ENCODE data around the gene EXOC4. TPM values are rescaled to one million over a fixed set of nuclear protein-coding genes. Genes with fewer than 3 reads are reported as not detected.

EXOC4 gene
- total RNA-seq, 1 donor from 2014 or later: 65.0 TPM

- intact Hi-C loops (cut with micrococcal nuclease): no loop called here
- Mint-ChIP-seq H3K36me3 (ENCODE audit: low read depth) (peaks cover 18% of the 10 kb centered on the region), H3K4me3 (ENCODE audit: low read depth) (no peak overlapping the region), H3K9me3 (no peaks in the 10 kb centered on the region), H3K27me3 (ENCODE audit: low read depth) (no peaks in the 10 kb centered on the region), H3K27ac (no peak overlapping the region), H3K4me1 (ENCODE audit: low read depth) (peaks cover 2% of the 10 kb centered on the region)
- DNase-seq (ENCODE audit: low spot score): no peak
Observed at GRCh38 chr7:133284092-133284491, 31.2 kb downstream of the EXOC4 start.

- Mint-ChIP-seq H3K4me3 (ENCODE audit: low read depth) (no peak overlapping the region), H3K4me1 (ENCODE audit: low read depth) (peaks cover 4% of the 10 kb centered on the region), H3K9me3 (no peaks in the 10 kb centered on the region), H3K27ac (no peak overlapping the region), H3K36me3 (ENCODE audit: low read depth) (peaks cover 34% of the 10 kb centered on the region), H3K27me3 (ENCODE audit: low read depth) (no peaks in the 10 kb centered on the region)
- DNase-seq (ENCODE audit: low spot score): no peak
- intact Hi-C loops (cut with micrococcal nuclease): no loop called here
Observed at GRCh38 chr7:133288970-133289369, 36.1 kb downstream of the EXOC4 start.

DNA sequence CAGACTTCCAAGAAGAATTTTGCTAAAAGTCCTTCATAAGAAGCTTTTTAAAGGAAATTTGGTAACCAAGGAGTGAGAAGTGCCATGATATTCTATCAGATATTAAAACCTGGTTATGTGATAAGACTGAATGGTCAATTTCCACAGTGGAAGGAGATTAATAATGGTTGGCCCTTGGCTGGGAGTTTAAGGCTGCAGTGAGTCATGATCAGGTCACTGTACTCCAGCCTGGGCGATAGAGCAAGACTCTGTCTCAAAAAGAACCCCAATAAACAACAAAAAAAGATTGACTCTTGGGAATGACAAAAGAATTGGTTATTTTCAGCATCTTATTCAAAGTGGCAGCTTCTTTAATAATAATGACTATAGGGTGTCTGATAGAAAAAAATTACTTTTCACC lies 37.2 kb downstream of the EXOC4 start:
- intact Hi-C loops (cut with micrococcal nuclease): no loop called here
- Mint-ChIP-seq H3K36me3 (ENCODE audit: low read depth) (peaks cover 34% of the 10 kb centered on the region), H3K4me1 (ENCODE audit: low read depth) (peaks cover 4% of the 10 kb centered on the region), H3K27ac (no peak overlapping the region), H3K4me3 (ENCODE audit: low read depth) (no peak overlapping the region), H3K9me3 (no peaks in the 10 kb centered on the region), H3K27me3 (ENCODE audit: low read depth) (no peaks in the 10 kb centered on the region)
- DNase-seq (ENCODE audit: low spot score): no peak

DNA sequence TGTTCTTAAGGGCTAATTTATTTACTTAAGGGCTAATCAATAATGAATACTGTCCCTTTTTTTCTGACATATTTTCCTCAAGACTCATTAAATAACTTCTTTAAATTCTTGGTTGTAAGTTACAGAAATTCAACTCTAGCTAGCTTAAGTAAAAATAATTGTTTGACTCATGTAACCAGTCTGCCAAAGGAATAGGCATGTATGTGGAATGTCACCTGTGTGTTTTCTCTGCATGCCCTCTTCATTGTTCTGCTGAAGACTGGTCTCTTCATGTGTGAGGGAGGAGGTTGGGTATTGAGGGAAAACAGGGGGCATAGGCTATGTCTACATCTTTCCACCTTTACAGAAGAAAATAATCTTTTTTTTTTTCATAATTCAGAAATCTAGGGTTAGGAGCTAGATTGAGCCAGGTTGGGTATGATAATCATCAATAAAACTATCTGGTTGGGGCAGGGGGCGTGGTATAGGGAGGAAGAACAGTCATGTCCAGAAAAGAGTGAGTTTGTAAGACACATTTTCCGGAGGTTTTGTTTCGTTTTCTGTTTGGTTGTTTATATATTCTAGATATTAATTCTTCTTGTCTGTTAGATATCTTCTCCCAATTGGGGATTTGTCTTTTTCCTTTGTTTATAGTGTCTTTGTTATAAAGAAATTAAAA lies 37.9 kb downstream of the EXOC4 start:
- no peak for DNase-seq (ENCODE audit: low spot score)
- peaks cover 4% of the 10 kb centered on the region for H3K4me1 Mint-ChIP-seq (ENCODE audit: low read depth)
- no peaks in the 10 kb centered on the region for H3K9me3 Mint-ChIP-seq
- intact Hi-C loops (cut with micrococcal nuclease): no loop called here
- H3K27ac Mint-ChIP-seq: no peak overlapping the region
- peaks cover 34% of the 10 kb centered on the region for H3K36me3 Mint-ChIP-seq (ENCODE audit: low read depth)
- no peak overlapping the region for H3K4me3 Mint-ChIP-seq (ENCODE audit: low read depth)
- no peaks in the 10 kb centered on the region for H3K27me3 Mint-ChIP-seq (ENCODE audit: low read depth)

GRCh38 chr7:133292631-133293030 lies 39.8 kb downstream of the EXOC4 start:
- Mint-ChIP-seq H3K4me1 (ENCODE audit: low read depth) (peaks cover 4% of the 10 kb centered on the region), H3K27me3 (ENCODE audit: low read depth) (no peaks in the 10 kb centered on the region), H3K36me3 (ENCODE audit: low read depth) (peaks cover 37% of the 10 kb centered on the region), H3K4me3 (ENCODE audit: low read depth) (no peak overlapping the region), H3K27ac (no peak overlapping the region), H3K9me3 (no peaks in the 10 kb centered on the region)
- intact Hi-C loops (cut with micrococcal nuclease): no loop called here
- no peak for DNase-seq (ENCODE audit: low spot score)

DNA sequence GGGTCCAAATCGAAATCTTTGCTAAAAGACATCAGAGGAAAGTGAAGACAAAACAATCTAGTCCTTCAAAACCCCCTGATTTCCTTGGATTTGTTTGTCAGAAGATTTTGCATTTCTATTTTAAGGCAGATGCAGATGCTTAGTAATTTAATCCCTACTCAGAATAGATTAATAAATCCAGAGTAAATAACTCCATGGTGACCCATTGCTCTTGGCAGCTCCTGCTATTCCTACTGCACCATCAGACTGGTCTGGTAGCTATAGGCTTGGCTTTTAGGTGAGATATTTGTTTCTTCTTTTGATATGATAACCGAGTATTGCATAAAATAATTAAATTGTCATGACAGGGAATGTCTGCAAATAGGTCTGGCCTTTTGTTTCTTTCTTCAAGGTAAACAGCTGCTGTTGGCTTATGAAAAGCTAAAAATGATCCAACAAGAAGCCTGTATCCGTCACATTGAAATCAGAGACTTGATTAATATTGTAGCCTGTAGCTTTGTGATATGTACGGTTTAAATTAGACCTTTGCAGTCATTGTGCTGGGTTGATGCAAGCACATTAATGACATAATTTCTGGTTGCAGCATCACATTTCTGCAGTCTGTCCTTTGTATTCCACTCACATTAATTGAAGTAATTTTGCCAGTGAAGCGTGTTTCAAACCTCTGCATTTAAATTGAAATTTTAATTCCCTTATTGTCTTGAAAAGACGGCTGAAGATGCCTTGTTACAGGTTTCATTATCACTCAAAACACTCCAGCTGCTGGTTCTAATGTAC lies 40.7 kb downstream of the EXOC4 start:
- no peaks in the 10 kb centered on the region for H3K27me3 Mint-ChIP-seq (ENCODE audit: low read depth)
- H3K4me1 Mint-ChIP-seq (ENCODE audit: low read depth): peaks cover 4% of the 10 kb centered on the region
- intact Hi-C loops (cut with micrococcal nuclease): no loop called here
- H3K36me3 Mint-ChIP-seq (ENCODE audit: low read depth): peaks cover 34% of the 10 kb centered on the region
- no peak overlapping the region for H3K27ac Mint-ChIP-seq
- H3K4me3 Mint-ChIP-seq (ENCODE audit: low read depth): no peak overlapping the region
- no peak for DNase-seq (ENCODE audit: low spot score)
- H3K9me3 Mint-ChIP-seq: no peaks in the 10 kb centered on the region

- H3K4me1 Mint-ChIP-seq (ENCODE audit: low read depth): peaks cover 4% of the 10 kb centered on the region
- H3K9me3 Mint-ChIP-seq: no peaks in the 10 kb centered on the region
- intact Hi-C loops (cut with micrococcal nuclease): no loop called here
- H3K36me3 Mint-ChIP-seq (ENCODE audit: low read depth): peaks cover 28% of the 10 kb centered on the region
- no peaks in the 10 kb centered on the region for H3K27me3 Mint-ChIP-seq (ENCODE audit: low read depth)
- H3K4me3 Mint-ChIP-seq (ENCODE audit: low read depth): no peak overlapping the region
- no peak for DNase-seq (ENCODE audit: low spot score)
- H3K27ac Mint-ChIP-seq: no peak overlapping the region
Observed at GRCh38 chr7:133294234-133294633, 41.4 kb downstream of the EXOC4 start.

- Mint-ChIP-seq H3K27me3 (ENCODE audit: low read depth) (no peaks in the 10 kb centered on the region), H3K4me1 (ENCODE audit: low read depth) (peaks cover 4% of the 10 kb centered on the region), H3K4me3 (ENCODE audit: low read depth) (no peak overlapping the region), H3K27ac (no peak overlapping the region), H3K9me3 (no peaks in the 10 kb centered on the region), H3K36me3 (ENCODE audit: low read depth) (peaks cover 19% of the 10 kb centered on the region)
- intact Hi-C loops (cut with micrococcal nuclease): no loop called here
- no peak for DNase-seq (ENCODE audit: low spot score)
Observed at GRCh38 chr7:133295484-133295883, 42.6 kb downstream of the EXOC4 start.

DNA sequence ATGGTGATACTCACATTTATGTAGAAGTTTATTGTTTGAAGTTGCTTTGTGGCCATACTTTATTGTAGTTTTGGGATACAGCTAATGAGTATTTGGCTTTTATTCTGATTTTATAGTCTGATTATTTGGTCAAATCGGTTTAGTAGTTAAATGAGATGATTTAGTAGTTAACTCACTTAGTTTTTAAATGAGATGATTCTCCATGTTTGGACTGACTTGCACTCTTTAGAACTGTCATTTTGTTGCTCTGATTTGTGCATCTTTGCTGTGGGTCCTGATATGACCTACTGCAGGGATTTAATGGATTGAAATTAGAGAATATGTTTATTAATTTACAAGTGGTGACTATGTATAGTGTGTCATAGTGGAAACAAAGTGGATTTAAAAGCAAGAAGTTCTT lies 44.2 kb downstream of the EXOC4 start:
- Mint-ChIP-seq H3K27me3 (ENCODE audit: low read depth) (no peaks in the 10 kb centered on the region), H3K36me3 (ENCODE audit: low read depth) (peaks cover 7% of the 10 kb centered on the region), H3K4me3 (ENCODE audit: low read depth) (no peak overlapping the region), H3K9me3 (no peaks in the 10 kb centered on the region), H3K27ac (no peak overlapping the region), H3K4me1 (ENCODE audit: low read depth) (no peaks in the 10 kb centered on the region)
- no peak for DNase-seq (ENCODE audit: low spot score)
- intact Hi-C loops (cut with micrococcal nuclease): no loop called here

- Mint-ChIP-seq H3K27ac (no peak overlapping the region), H3K36me3 (ENCODE audit: low read depth) (peaks cover 7% of the 10 kb centered on the region), H3K9me3 (no peaks in the 10 kb centered on the region), H3K4me1 (ENCODE audit: low read depth) (no peaks in the 10 kb centered on the region), H3K4me3 (ENCODE audit: low read depth) (no peak overlapping the region), H3K27me3 (ENCODE audit: low read depth) (no peaks in the 10 kb centered on the region)
- intact Hi-C loops (cut with micrococcal nuclease): no loop called here
- no peak for DNase-seq (ENCODE audit: low spot score)
Observed at GRCh38 chr7:133298080-133298479, 45.2 kb downstream of the EXOC4 start.

DNA sequence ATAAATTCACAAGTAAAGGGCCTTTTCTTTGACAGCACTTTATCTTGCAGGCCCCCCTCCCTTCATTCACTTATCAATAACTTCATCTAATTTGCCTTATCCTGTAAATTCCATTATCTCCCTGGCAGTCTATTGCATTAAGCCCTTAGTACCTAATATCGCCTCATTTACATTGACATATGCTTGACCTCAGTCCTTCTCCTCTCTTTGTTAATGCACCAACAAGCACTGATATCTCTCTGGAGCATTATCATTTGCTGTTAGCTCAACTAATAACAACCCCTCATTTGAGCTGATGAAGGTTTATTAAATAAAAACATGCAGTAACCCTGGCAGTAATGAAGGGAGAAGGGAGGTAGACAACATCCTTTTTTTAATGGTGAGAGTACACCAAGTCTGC lies 46.8 kb downstream of the EXOC4 start:
- H3K36me3 Mint-ChIP-seq (ENCODE audit: low read depth): peaks cover 7% of the 10 kb centered on the region
- DNase-seq (ENCODE audit: low spot score): no peak
- H3K27ac Mint-ChIP-seq: no peak overlapping the region
- H3K4me3 Mint-ChIP-seq (ENCODE audit: low read depth): no peak overlapping the region
- H3K27me3 Mint-ChIP-seq (ENCODE audit: low read depth): no peaks in the 10 kb centered on the region
- intact Hi-C loops (cut with micrococcal nuclease): no loop called here
- H3K9me3 Mint-ChIP-seq: no peaks in the 10 kb centered on the region
- H3K4me1 Mint-ChIP-seq (ENCODE audit: low read depth): no peaks in the 10 kb centered on the region

GRCh38 chr7:133300088-133300487 lies 47.2 kb downstream of the EXOC4 start:
- Mint-ChIP-seq H3K9me3 (no peaks in the 10 kb centered on the region), H3K36me3 (ENCODE audit: low read depth) (peaks cover 7% of the 10 kb centered on the region), H3K4me1 (ENCODE audit: low read depth) (no peaks in the 10 kb centered on the region), H3K4me3 (ENCODE audit: low read depth) (no peak overlapping the region), H3K27me3 (ENCODE audit: low read depth) (no peaks in the 10 kb centered on the region), H3K27ac (no peak overlapping the region)
- intact Hi-C loops (cut with micrococcal nuclease): no loop called here
- no peak for DNase-seq (ENCODE audit: low spot score)

GRCh38 chr7:133300811-133301210 lies 47.9 kb downstream of the EXOC4 start:
- no peak overlapping the region for H3K4me3 Mint-ChIP-seq (ENCODE audit: low read depth)
- no peaks in the 10 kb centered on the region for H3K9me3 Mint-ChIP-seq
- no peaks in the 10 kb centered on the region for H3K27me3 Mint-ChIP-seq (ENCODE audit: low read depth)
- H3K27ac Mint-ChIP-seq: no peak overlapping the region
- intact Hi-C loops (cut with micrococcal nuclease): no loop called here
- no peak for DNase-seq (ENCODE audit: low spot score)
- H3K4me1 Mint-ChIP-seq (ENCODE audit: low read depth): no peaks in the 10 kb centered on the region
- H3K36me3 Mint-ChIP-seq (ENCODE audit: low read depth): peaks cover 10% of the 10 kb centered on the region
